ENCODE data around the gene GPR142. TPM values are rescaled to one million over a fixed set of nuclear protein-coding genes. Genes with fewer than 3 reads are reported as not detected.

GPR142 gene
- polyA plus RNA-seq, 1 of the 3 experiments (the other 2 are of a cell fraction) = not detected

DNA sequence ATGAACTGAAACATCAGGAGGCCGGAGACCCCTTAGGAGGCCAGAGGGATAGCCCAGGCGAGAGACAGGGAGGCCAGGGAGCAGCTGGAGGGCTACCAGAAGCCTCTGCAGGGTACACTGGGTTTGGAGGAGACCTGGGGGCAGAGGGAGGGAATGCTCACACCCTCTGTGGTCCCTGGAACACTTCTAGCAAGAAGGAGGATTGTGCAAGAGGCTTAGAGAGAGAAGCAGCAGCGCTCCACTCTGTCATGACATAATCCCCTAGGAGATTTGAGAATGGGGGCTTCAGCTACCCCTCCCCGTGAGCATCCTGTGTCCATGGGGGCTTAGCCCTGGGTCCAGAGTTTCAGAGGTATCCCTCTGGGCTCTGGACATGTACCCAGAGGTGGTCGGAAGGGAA is 15.8 kb downstream of the GPR142 start:
- Histone ChIP-seq H3K4me1 (ENCODE audit: control insufficient read depth in 1 of 2, insufficient read depth in 2 of 2, low read depth in 1 of 2, low read length in 1 of 2) (peaks cover 0 to 2% of the 10 kb centered on the region in 2 experiments; a peak in 1 of 4 replicates), H3K9me2 (no peaks in the 10 kb centered on the region), H3F3A (replicated peaks; ENCODE audit: insufficient read depth) (no peaks in the 10 kb centered on the region), H3K79me2 (ENCODE audit: insufficient read depth) (no peaks in the 10 kb centered on the region), H4K20me1 (ENCODE audit: insufficient read depth) (no peaks in the 10 kb centered on the region), H3K4me2 (no peak overlapping the region), H3K27me3 (ENCODE audit: insufficient read depth) (no peaks in the 10 kb centered on the region), H3K4me3 (ENCODE audit: low read depth in 2 of 2, low read length in 1 of 2) (no peak overlapping the region), H3K27ac (ENCODE audit: low read depth in 2 of 2, low read length in 1 of 2) (no peak overlapping the region), H2AFZ (ENCODE audit: low read depth) (no peak overlapping the region), H3K9ac (no peak overlapping the region), H3K9me3 (no peaks in the 10 kb centered on the region), H3K36me3 (replicated peaks in 1 of 2; ENCODE audit: control insufficient read depth in 1 of 2, insufficient read depth in 2 of 2, low read length in 1 of 2) (no peaks in the 10 kb centered on the region)
- no peak for DNase-seq
- WGBS (ENCODE audit: low lambda C conversion rate) = 42% methylated on average over 5 of the region's 5 CpGs
- TF ChIP-seq RCOR1 (IDR thresholded peaks at IDR 0.05; ENCODE audit: low read length) = no peak
- ChIA-PET CTCF (interaction anchor here (1.2 to 5.7 kb wide), 3 partner anchors 15 to 110 kb away, joined by 3 to 39 read pairs (median 4); no protein-coding TSS in a partner anchor), POLR2A (no interaction called here)

DNA sequence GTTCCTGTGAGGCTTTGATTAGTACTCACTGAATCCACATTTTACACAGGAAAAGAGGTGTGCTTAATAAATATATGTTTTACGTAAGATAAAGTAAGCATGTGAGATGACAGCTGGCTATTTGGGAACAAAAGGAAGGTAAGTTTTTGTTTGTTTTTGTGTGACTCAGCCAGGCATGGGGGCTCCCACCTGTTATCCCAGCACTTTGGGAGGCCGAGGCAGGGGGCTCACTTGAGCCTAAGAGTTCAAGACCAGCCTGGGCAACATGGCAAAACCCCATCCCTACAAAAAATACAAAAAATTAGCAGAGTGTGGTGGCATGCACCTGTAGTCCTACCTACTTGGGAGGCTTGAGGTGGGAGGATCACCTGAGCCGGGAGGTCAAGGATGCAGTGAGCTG is 17.9 kb downstream of the GPR142 start:
- POLR2A ChIA-PET = interaction anchor here (1.0 kb wide), 1 partner anchor 70 kb away, joined by 3 read pairs; no protein-coding TSS in a partner anchor
- Histone ChIP-seq H3K9me3 (no peaks in the 10 kb centered on the region), H2AFZ (ENCODE audit: low read depth) (no peak overlapping the region), H3K9ac (no peak overlapping the region), H4K20me1 (ENCODE audit: insufficient read depth) (no peaks in the 10 kb centered on the region), H3K79me2 (ENCODE audit: insufficient read depth) (no peaks in the 10 kb centered on the region), H3K36me3 (replicated peaks in 1 of 2; ENCODE audit: control insufficient read depth in 1 of 2, insufficient read depth in 2 of 2, low read length in 1 of 2) (no peaks in the 10 kb centered on the region), H3K4me1 (ENCODE audit: control insufficient read depth in 1 of 2, insufficient read depth in 2 of 2, low read depth in 1 of 2, low read length in 1 of 2) (no peaks in the 10 kb centered on the region), H3K4me2 (no peak overlapping the region), H3K27ac (ENCODE audit: low read depth in 2 of 2, low read length in 1 of 2) (no peak overlapping the region), H3K9me2 (no peaks in the 10 kb centered on the region), H3K4me3 (ENCODE audit: low read depth in 2 of 2, low read length in 1 of 2) (no peak overlapping the region), H3K27me3 (ENCODE audit: insufficient read depth) (no peaks in the 10 kb centered on the region), H3F3A (replicated peaks; ENCODE audit: insufficient read depth) (no peaks in the 10 kb centered on the region)
- 45% methylated on average over 3 of the region's 3 CpGs for WGBS (ENCODE audit: low lambda C conversion rate)
- CTCF ChIA-PET = interaction anchor here (1.2 to 1.8 kb wide), 3 partner anchors 9 to 17 kb away, joined by 3 to 13 read pairs (median 6); partner anchors contain the start of gene GPR142
- TF ChIP-seq GATA2 (CRISPR knock-in tag; IDR thresholded peaks at IDR 0.05) (no peak), NFIC (IDR thresholded peaks at IDR 0.05; ENCODE audit: borderline replicate concordance) (no peak), FOXM1 (IDR thresholded peaks at IDR 0.05; ENCODE audit: low read depth) (no peak), ZBTB33 (IDR thresholded peaks at IDR 0.05; ENCODE audit: borderline replicate concordance, low read depth) (no peak), MXI1 (IDR thresholded peaks at IDR 0.05; ENCODE audit: low read depth, low read length) (no peak), MEF2A (IDR thresholded peaks at IDR 0.05; ENCODE audit: borderline replicate concordance, low read depth) (no peak), TEAD4 (IDR thresholded peaks at IDR 0.05; ENCODE audit: borderline replicate concordance, insufficient read depth) (no peak), REST (IDR thresholded peaks at IDR 0.05; ENCODE audit: low read depth, low read length) (no peak), POLR2AphosphoS5 (IDR thresholded peaks at IDR 0.05; ENCODE audit: low read depth, low read length) (no peak), RCOR1 (IDR thresholded peaks at IDR 0.05; ENCODE audit: low read length) (no peak), JUND (IDR thresholded peaks at IDR 0.05) (no peak), GABPA (IDR thresholded peaks at IDR 0.05; ENCODE audit: low read depth) (no peak)
- TF ChIP-seq, protein P1, sequence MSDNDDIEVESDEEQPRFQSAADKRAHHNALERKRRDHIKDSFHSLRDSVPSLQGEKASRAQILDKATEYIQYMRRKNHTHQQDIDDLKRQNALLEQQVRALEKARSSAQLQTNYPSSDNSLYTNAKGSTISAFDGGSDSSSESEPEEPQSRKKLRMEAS (IDR thresholded peaks at IDR 0.05; ENCODE audit: low read depth) = no peak
- DNase-seq = no peak

All from SK-N-SH (cell line).